Fibroblast of lung (primary cell): ENCODE results near the gene ARMC8.

Experiments used
- CTCF ChIP-seq, 2 donors: IDR thresholded peaks in 1 of 2; conservative IDR thresholded peaks in 1 of 2; 1 replicate in 1 of 2; 2 replicates in 1 of 2; pipeline ENCODE4 v1.5.1; 2011 to 2012; ENCODE audit warnings: low read length in 2 of 2, control low read depth in 1 of 2, inconsistent platforms in 1 of 2, low read depth in 1 of 2, mild to moderate bottlenecking in 1 of 2
- EZH2 ChIP-seq: IDR thresholded peaks from 2 replicates; pipeline ENCODE4 v1.5.1; 2012; ENCODE audit warnings: low read length, control low read depth, mild to moderate bottlenecking; ENCODE audit errors: missing control alignments

- no peak for TF ChIP-seq CTCF (conservative IDR thresholded peaks at IDR 0.05 in 1 of 2, IDR thresholded peaks at IDR 0.05 in 1 of 2; ENCODE audit: low read depth in 1 of 2, low read length in 2 of 2)
- TF ChIP-seq EZH2 = no peak
Observed at GRCh38 chr3:138210528-138210927, 23.4 kb downstream of the ARMC8 start.
